Sigmoid colon (tissue), 7 donors: ENCODE results near the gene GALNT13. TPM values are rescaled to one million over a fixed set of nuclear protein-coding genes. Genes with fewer than 3 reads are reported as not detected.

Experiments used
- DNase-seq: peaks from one replicate; pipeline ENCODE4 v3.0.0-alpha.2; 2019
- H3K27ac ChIP-seq, 4 donors: fragments of 200-600 bp; sonication (generic); one replicate each; pipeline ENCODE4 v1.5.1; 2016 to 2019; ENCODE audit warnings: mild to moderate bottlenecking in 1 of 4
- H3K27me3 ChIP-seq, 3 donors: fragments of 200-600 bp; sonication (generic); one replicate each; pipeline ENCODE4 v1.5.1; 2019; ENCODE audit warnings: mild to moderate bottlenecking in 1 of 3
- H3K36me3 ChIP-seq, 4 donors: fragments of 200-600 bp; sonication (generic); one replicate each; pipeline ENCODE4 v1.5.1; 2016 to 2019
- H3K4me1 ChIP-seq, 4 donors: fragments of 200-600 bp; sonication (generic); one replicate each; pipeline ENCODE4 v1.5.1; 2017 to 2019
- H3K4me3 ChIP-seq, 4 donors: fragments of 200-600 bp; sonication (generic); one replicate each; pipeline ENCODE4 v1.5.1; 2017 to 2019; ENCODE audit warnings: mild to moderate bottlenecking in 2 of 4, moderate library complexity in 1 of 4
- H3K9me3 ChIP-seq, 4 donors: fragments of 200-600 bp in 3 of 4; sonication (generic) in 3 of 4; one replicate each; pipeline versions ENCODE4 v1.5.1 to v1.6.1; 2013 to 2019
- EP300 ChIP-seq, 4 donors: sonication (generic); formaldehyde crosslinking; IDR thresholded peaks; one replicate each; pipeline ENCODE4 v1.6.1; 2017; ENCODE audit warnings: antibody characterized with exemption in 4 of 4
- POLR2A ChIP-seq, 2 donors: fragments of 450-650 bp; IDR thresholded peaks; one replicate each; pipeline ENCODE4 v1.6.1; 2016; ENCODE audit warnings: antibody characterized with exemption in 2 of 2, mild to moderate bottlenecking in 2 of 2, moderate library complexity in 2 of 2
- POLR2AphosphoS5 ChIP-seq, 4 donors: sonication (generic); formaldehyde crosslinking; IDR thresholded peaks; one replicate each; pipeline ENCODE4 v1.6.1; 2017; ENCODE audit warnings: antibody characterized with exemption in 4 of 4
- WGBS, 2 donors: extraction: QIAGEN DNeasy Blood & Tissue Kit; methylation state at CpG; one replicate each; pipeline ENCODE4 v1.1.7; 2013; 5-methylcytosine and 5-hydroxymethylcytosine counted together
- intact Hi-C: fragments of 100-400 bp; cut with DNase I; formaldehyde crosslinking; loops from one replicate; pipeline ENCODE4 v1.15.1; 2023
- polyA plus RNA-seq, 3 donors: library from polyadenylated mRNA; stranded (reverse); fragments of 200-250 nt; gene quantifications; one replicate each; pipeline ENCODE4 v1.2.3, GENCODE V29; 2013
- total RNA-seq, 4 donors: library from RNA; depleted of rRNA; stranded (reverse); fragments of >200 nt; gene quantifications; one replicate each; pipeline ENCODE4 v1.1.0, GENCODE V29; 2016
- TF ChIP-seq, protein P1 (sequence below), 4 experiments: fragments of 450-650 bp in 3 of 4; fragments of 200-600 bp in 1 of 4; IDR thresholded peaks; one replicate each; pipeline ENCODE4 v1.5.1; 2016 to 2019; ENCODE audit warnings: antibody characterized with exemption in 4 of 4, mild to moderate bottlenecking in 3 of 4, moderate library complexity in 2 of 4
- donor health status: healthy with polysubstance abuse.
- donor health status: Bipolar disorder and iron deficiency.
- donor health status: healthy.

Gene GALNT13
- total and polyA plus RNA-seq, 7 donors, result under 0.01 to 2.5 (median 0.82) TPM; not detected in 1

DNA sequence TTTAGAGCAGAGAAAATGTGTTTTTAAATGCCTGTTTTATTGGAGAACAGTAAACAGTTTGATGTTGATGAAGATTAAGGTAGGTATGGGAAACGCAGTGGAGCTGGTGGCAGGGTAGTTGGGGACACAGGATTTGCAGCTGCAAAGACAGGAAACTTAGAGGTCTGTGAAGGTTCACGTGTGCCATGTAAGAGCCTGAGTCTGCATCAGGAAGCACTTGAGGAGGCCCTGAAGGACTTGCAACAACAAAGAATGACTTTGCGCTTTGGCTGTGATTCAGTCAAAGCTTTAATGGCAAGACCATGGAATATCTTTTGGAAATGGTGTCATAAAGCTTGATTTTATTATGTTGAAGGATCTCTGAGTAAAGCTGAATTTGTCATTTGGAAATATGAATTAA is 479.2 kb downstream of the GALNT13 start:
- Histone ChIP-seq H3K36me3 (no peaks in the 10 kb centered on the region), H3K4me1 (no peaks in the 10 kb centered on the region), H3K27me3 (no peaks in the 10 kb centered on the region), H3K27ac (no peak overlapping the region), H3K9me3 (no peaks in the 10 kb centered on the region), H3K4me3 (no peak overlapping the region)
- intact Hi-C loops, result no loop called here
- 44 to 68% methylated on average over 3 of the region's 3 CpGs for WGBS, 2 donors
- no peak for DNase-seq
- TF ChIP-seq POLR2A (IDR thresholded peaks at IDR 0.05), result no peak
- TF ChIP-seq, protein P1, sequence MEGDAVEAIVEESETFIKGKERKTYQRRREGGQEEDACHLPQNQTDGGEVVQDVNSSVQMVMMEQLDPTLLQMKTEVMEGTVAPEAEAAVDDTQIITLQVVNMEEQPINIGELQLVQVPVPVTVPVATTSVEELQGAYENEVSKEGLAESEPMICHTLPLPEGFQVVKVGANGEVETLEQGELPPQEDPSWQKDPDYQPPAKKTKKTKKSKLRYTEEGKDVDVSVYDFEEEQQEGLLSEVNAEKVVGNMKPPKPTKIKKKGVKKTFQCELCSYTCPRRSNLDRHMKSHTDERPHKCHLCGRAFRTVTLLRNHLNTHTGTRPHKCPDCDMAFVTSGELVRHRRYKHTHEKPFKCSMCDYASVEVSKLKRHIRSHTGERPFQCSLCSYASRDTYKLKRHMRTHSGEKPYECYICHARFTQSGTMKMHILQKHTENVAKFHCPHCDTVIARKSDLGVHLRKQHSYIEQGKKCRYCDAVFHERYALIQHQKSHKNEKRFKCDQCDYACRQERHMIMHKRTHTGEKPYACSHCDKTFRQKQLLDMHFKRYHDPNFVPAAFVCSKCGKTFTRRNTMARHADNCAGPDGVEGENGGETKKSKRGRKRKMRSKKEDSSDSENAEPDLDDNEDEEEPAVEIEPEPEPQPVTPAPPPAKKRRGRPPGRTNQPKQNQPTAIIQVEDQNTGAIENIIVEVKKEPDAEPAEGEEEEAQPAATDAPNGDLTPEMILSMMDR (IDR thresholded peaks at IDR 0.05), result no peak
- TF ChIP-seq EP300 (IDR thresholded peaks at IDR 0.05), result no peak
- TF ChIP-seq POLR2AphosphoS5 (IDR thresholded peaks at IDR 0.05), result no peak

DNA sequence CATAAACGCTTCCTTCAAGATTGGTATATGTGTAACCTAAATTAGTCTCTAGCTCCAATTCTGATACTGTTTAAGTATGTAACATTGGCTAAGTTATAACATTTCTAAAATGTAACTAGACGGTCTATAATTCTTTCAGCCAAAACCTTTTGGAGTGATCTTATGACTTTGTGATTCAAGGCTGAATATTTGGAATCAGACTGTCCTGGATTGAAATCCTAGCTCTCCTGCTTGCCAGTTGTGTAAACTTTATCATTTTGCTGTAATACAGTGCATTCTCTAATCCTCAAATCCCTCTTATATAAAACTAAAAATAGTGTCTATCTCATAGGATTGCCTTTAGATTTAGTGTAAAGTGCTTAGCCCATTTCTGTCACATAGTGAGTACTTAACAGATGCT is 489.6 kb downstream of the GALNT13 start:
- Histone ChIP-seq H3K27me3 (no peaks in the 10 kb centered on the region), H3K36me3 (no peaks in the 10 kb centered on the region), H3K27ac (no peak overlapping the region), H3K4me1 (peaks cover 0 to 6% (median 0%) of the 10 kb centered on the region in 4 donors), H3K4me3 (no peak overlapping the region), H3K9me3 (no peaks in the 10 kb centered on the region)
- DNase-seq, result no peak
- intact Hi-C loops, result no loop called here
- no peak for TF ChIP-seq EP300 (IDR thresholded peaks at IDR 0.05)
- TF ChIP-seq, protein P1 (IDR thresholded peaks at IDR 0.05), result no peak
- no peak for TF ChIP-seq POLR2AphosphoS5 (IDR thresholded peaks at IDR 0.05)
- TF ChIP-seq POLR2A (IDR thresholded peaks at IDR 0.05), result no peak
- 77 to 85% methylated on average over 2 of the region's 2 CpGs for WGBS, 2 donors

DNA sequence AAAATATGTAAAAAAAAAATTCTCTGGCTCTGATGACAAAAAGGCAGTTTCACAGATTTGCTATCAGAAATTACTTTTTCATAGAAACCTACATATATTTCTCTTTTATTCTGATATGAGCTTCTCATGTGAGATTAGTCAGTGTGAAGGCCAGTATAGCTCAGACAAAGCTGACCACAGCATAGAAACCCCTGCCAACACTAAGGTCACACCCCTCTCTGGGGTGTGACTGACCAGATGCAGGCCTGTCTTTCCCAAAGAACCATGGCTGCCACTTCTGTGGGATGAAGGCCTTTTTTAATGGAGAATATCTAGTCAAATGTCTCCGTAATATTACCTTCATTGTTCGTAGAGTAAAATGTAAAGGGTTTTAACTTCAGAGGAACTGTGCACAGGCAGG is 496.4 kb downstream of the GALNT13 start:
- no peaks in the 10 kb centered on the region for H3K9me3 ChIP-seq
- H3K4me1 ChIP-seq, result no peaks in the 10 kb centered on the region
- no peaks in the 10 kb centered on the region for H3K27me3 ChIP-seq
- no peak for DNase-seq
- TF ChIP-seq EP300 (IDR thresholded peaks at IDR 0.05) (no peak), POLR2AphosphoS5 (IDR thresholded peaks at IDR 0.05) (no peak), POLR2A (IDR thresholded peaks at IDR 0.05) (no peak)
- TF ChIP-seq, protein P1 (IDR thresholded peaks at IDR 0.05), result no peak
- intact Hi-C loops, result no loop called here
- 91 to 97% methylated on average over 2 of the region's 2 CpGs for WGBS, 2 donors
- H3K27ac ChIP-seq, result no peak overlapping the region
- no peaks in the 10 kb centered on the region for H3K36me3 ChIP-seq
- no peak overlapping the region for H3K4me3 ChIP-seq

DNA sequence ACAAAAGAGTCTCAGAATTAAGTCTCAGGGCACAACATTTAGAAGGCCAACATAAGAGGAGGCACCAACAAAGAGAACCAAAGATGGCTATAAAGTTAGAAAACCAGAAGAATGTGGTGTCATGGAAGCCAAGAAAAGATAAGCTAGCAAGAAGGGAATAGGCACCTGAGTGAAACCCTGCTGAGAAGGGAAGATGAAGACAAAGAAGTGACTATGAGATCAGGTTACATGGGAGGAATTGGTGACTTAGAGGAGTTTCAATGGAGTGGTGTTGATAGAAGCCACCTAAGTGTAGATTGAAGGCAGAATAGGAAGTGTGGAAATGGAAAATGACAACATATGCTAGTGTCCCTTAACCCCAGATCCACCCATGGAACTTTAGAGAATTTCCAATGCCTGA is 499.2 kb downstream of the GALNT13 start:
- Histone ChIP-seq H3K27ac (no peak overlapping the region), H3K27me3 (no peaks in the 10 kb centered on the region), H3K4me1 (no peaks in the 10 kb centered on the region), H3K9me3 (no peaks in the 10 kb centered on the region), H3K36me3 (no peaks in the 10 kb centered on the region), H3K4me3 (no peak overlapping the region)
- TF ChIP-seq, protein P1 (IDR thresholded peaks at IDR 0.05), result no peak
- TF ChIP-seq POLR2A (IDR thresholded peaks at IDR 0.05), result no peak
- TF ChIP-seq POLR2AphosphoS5 (IDR thresholded peaks at IDR 0.05), result no peak
- no peak for TF ChIP-seq EP300 (IDR thresholded peaks at IDR 0.05)
- no peak for DNase-seq
- intact Hi-C loops, result no loop called here

DNA sequence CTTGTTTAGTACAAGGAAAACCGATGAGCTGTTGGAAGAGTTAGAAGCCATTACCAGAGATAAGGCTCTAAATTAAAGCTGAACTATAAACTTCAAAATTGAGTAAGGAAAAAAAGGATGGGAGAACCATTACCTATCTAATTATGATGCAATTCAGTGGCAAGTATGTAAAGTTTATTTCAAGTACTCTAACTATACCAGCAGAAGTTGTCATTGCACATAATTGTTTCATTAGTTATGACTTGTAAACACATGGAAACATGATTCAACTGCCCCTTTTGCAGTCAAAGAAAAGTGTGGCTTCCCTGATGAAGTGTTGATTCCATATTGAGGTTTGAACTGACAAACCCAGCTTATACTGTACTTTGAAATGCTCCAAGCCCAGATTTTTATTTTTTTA is 502.7 kb downstream of the GALNT13 start:
- intact Hi-C loops, result no loop called here
- no peak for DNase-seq
- Histone ChIP-seq H3K36me3 (no peaks in the 10 kb centered on the region), H3K4me1 (no peaks in the 10 kb centered on the region), H3K27me3 (no peaks in the 10 kb centered on the region), H3K27ac (no peak overlapping the region), H3K4me3 (no peak overlapping the region), H3K9me3 (no peaks in the 10 kb centered on the region)
- WGBS, 2 donors, result 29 to 74% methylated on average over 1 of the region's 1 CpG
- TF ChIP-seq POLR2A (IDR thresholded peaks at IDR 0.05), result no peak
- TF ChIP-seq EP300 (IDR thresholded peaks at IDR 0.05), result no peak
- TF ChIP-seq, protein P1 (IDR thresholded peaks at IDR 0.05), result no peak
- no peak for TF ChIP-seq POLR2AphosphoS5 (IDR thresholded peaks at IDR 0.05)
